ENCODE results near the gene ZNF341.

The ZNF341 gene

GRCh38 chr20:33724439-33725094 is 7.2 kb upstream of the ZNF341 start:
- no peak for TF ChIP-seq CTCF (IDR thresholded peaks at IDR 0.05; ENCODE audit: insufficient read depth, low read depth, low read length, missing control alignments)
- no peak overlapping the region for H3K4me3 ChIP-seq (ENCODE audit: low read depth, low read length)
- DNase-seq (ENCODE audit: low read depth) = no peak

GRCh38 chr20:33725607-33726264 is 6.1 kb upstream of the ZNF341 start:
- no peak overlapping the region for H3K4me3 ChIP-seq (ENCODE audit: low read depth, low read length)
- DNase-seq (ENCODE audit: low read depth) = no peak
- no peak for TF ChIP-seq CTCF (IDR thresholded peaks at IDR 0.05; ENCODE audit: insufficient read depth, low read depth, low read length, missing control alignments)

DNA sequence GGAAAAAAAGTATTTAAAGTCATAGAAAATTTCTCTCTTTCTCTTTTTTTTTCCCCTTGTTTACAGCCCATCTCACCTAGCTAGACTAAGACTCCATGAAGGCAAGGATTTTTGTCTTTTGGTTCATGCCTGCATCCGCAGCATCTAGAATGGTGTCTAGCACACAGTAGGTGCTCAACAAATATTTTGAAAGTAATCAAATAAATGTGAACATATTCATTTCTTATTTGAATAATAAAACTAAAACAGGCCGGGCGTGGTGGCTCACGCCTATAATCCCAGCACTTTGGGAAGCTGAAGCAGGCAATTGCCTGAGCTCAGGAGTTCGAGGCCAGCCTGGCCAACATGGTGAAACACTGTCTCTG is 4.7 kb upstream of the ZNF341 start:
- no peak for TF ChIP-seq CTCF (IDR thresholded peaks at IDR 0.05; ENCODE audit: insufficient read depth, low read depth, low read length, missing control alignments)
- H3K4me3 ChIP-seq (ENCODE audit: low read depth, low read length) = no peak overlapping the region
- DNase-seq (ENCODE audit: low read depth) = no peak

GRCh38 chr20:33727806-33728205 is 4.0 kb upstream of the ZNF341 start:
- H3K4me3 ChIP-seq (ENCODE audit: low read depth, low read length) = no peak overlapping the region
- no peak for TF ChIP-seq CTCF (IDR thresholded peaks at IDR 0.05; ENCODE audit: insufficient read depth, low read depth, low read length, missing control alignments)
- DNase-seq (ENCODE audit: low read depth) = no peak

DNA sequence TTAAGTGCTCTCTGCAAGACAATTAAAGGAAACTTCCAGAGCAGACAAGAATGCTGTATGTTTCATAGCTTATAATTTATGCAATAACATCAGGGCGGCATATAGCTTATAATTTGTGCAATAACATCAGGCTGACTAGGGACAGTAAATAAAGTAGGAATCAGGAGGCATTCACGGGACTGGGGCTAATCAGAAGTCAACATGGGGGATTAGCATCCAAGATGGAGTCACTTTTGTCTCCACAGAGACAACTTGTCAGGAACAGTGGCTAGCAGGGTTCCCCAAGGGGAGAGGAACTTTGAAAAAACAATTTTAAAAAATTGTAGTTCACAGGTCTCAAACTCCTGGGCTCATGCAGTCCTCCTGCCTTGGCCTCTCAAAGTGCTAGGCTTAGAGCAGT is 3.3 kb upstream of the ZNF341 start:
- no peak overlapping the region for H3K4me3 ChIP-seq (ENCODE audit: low read depth, low read length)
- no peak for TF ChIP-seq CTCF (IDR thresholded peaks at IDR 0.05; ENCODE audit: insufficient read depth, low read depth, low read length, missing control alignments)

DNA sequence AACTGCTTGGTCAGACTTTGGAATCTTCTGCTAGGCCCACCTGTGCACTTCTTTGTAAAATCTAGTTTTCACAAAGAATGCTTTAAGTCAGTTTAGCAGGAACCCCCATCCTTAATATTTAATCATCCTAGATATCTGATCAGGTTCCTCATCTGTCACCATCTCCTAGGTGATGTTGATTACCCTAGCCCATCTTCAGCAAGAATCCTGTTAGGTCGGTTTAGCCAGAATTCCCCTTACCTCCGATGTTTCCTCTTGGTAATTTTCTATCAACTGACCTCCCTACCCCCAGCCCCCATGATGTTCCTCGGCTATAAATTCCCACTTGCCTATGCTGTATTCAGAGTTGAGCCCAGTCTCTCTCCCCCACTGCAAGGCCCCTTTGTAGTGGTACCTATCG is 2.7 kb upstream of the ZNF341 start:
- TF ChIP-seq CTCF (IDR thresholded peaks at IDR 0.05; ENCODE audit: insufficient read depth, low read depth, low read length, missing control alignments) = no peak
- no peak for DNase-seq (ENCODE audit: low read depth)
- no peak overlapping the region for H3K4me3 ChIP-seq (ENCODE audit: low read depth, low read length)

More for the DNA sequence above, 3.3 kb upstream of the ZNF341 start:
- no peak for DNase-seq (ENCODE audit: low read depth)
